ENCODE results near the gene SASH1. TPM values are rescaled to one million over a fixed set of nuclear protein-coding genes. Genes with fewer than 3 reads are reported as not detected.

Gene SASH1
- total and polyA plus RNA-seq, 9 of the 15 experiments (the other 6 are each of a cell fraction or from before 2014, with no cell fraction given): 0.35 to 3.5 (median 1.6) TPM

DNA sequence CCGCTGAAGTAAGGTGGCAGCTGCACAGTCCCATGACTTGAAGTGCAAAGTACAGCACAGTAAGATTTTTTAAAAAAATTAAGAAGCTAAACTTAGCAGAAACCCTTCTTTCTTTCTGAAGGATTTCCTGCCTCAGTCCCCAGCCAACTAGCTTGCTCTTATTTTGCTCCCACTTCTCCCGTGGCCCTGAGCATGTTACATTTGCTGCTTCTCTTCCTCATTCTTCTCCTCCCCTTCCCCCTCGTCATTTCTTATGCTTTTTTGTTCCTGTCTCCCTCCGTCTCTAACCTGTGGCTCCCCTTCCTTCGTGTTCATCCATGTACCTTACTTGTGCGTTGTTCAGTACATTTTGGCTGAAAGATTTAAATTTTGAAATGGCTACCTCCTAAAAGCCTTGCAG, 123.0 kb downstream of the SASH1 start (continued):
- TF ChIP-seq, protein P1, sequence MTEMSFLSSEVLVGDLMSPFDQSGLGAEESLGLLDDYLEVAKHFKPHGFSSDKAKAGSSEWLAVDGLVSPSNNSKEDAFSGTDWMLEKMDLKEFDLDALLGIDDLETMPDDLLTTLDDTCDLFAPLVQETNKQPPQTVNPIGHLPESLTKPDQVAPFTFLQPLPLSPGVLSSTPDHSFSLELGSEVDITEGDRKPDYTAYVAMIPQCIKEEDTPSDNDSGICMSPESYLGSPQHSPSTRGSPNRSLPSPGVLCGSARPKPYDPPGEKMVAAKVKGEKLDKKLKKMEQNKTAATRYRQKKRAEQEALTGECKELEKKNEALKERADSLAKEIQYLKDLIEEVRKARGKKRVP (CRISPR knock-in tag; IDR thresholded peaks at IDR 0.05): no peak
- TF ChIP-seq NFE2L1 (tag; IDR thresholded peaks at IDR 0.05; ENCODE audit: borderline replicate concordance, low read depth): no peak

DNA sequence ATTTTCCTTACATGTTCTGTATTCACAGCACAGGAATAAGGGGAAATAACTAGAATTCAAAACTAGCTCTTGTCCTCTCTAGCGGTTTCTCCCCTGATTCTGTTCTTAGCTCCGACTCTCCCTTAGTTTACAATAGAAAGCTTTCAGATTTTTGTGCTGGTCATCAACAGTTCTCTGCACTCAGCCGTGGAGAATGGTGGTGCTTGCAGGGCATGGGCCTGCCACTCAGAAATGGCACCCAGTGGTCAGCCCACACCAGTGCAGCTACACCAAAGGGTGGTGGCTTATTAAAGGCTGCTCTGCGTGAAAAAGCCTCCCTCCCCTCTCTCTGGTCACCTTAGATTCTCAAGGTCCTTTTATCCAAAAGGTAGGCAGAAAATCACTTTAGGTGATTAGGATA, 123.5 kb downstream of the SASH1 start:
- intact Hi-C loops (cut with micrococcal nuclease) (loop anchor here (10.0 kb wide), 1 partner anchor 321 kb away; no protein-coding TSS in a partner anchor), in situ Hi-C loops (cut with MboI) (no loop called here)
- Histone ChIP-seq H3K36me3 (ENCODE audit: control insufficient read depth, insufficient read depth, low read length) (no peaks in the 10 kb centered on the region), H2AFZ (ENCODE audit: low read depth, low read length) (no peak overlapping the region), H3K27me3 (ENCODE audit: control insufficient read depth in 2 of 2, insufficient read depth in 2 of 2, low read length in 2 of 2) (peaks cover 19 to 22% of the 10 kb centered on the region in 2 experiments), H3K4me3 (no peak overlapping the region), H3K27ac (ENCODE audit: extremely low read depth, low read depth, low read length) (no peak overlapping the region), H3K79me2 (ENCODE audit: control insufficient read depth, insufficient read depth, low read length) (no peaks in the 10 kb centered on the region), H3K9ac (ENCODE audit: insufficient read depth in 1 of 2, low read depth in 2 of 2, low read length in 2 of 2) (no peak overlapping the region), H3K9me1 (ENCODE audit: control insufficient read depth, insufficient read depth, low read length) (no peaks in the 10 kb centered on the region), H3K4me1 (replicated peaks in 1 of 2; ENCODE audit: control insufficient read depth in 2 of 2, insufficient read depth in 2 of 2, low read length in 2 of 2) (no peaks in the 10 kb centered on the region), H3K4me2 (ENCODE audit: insufficient read depth, low read length) (no peak overlapping the region), H4K20me1 (replicated peaks; ENCODE audit: control insufficient read depth, insufficient read depth, low read length) (no peaks in the 10 kb centered on the region; the same call in 1 of the 2 replicates), H3K9me3 (replicated peaks; ENCODE audit: control insufficient read depth, insufficient read depth, low read depth, low read length) (no peaks in the 10 kb centered on the region)
- FAIRE-seq (no peak), ATAC-seq (no peak), DNase-seq (ENCODE audit: extremely low read depth in 1 of 4, low spot score in 3 of 4) (no peak)
- TF ChIP-seq ZNF217 (CRISPR knock-in tag; IDR thresholded peaks at IDR 0.05) (no peak), ZNF644 (tag; IDR thresholded peaks at IDR 0.05; ENCODE audit: low read depth) (no peak), MTA3 (IDR thresholded peaks at IDR 0.05; ENCODE audit: borderline replicate concordance) (no peak), TBL1XR1 (IDR thresholded peaks at IDR 0.05; ENCODE audit: low read length in 2 of 2) (no peak), OTX1 (CRISPR knock-in tag; IDR thresholded peaks at IDR 0.05) (no peak), MEF2D (tag; conservative IDR thresholded peaks at IDR 0.05; ENCODE audit: low read depth) (no peak), MBD2 (IDR thresholded peaks at IDR 0.05; ENCODE audit: borderline replicate concordance, low read depth) (no peak), ILF3 (IDR thresholded peaks at IDR 0.05; ENCODE audit: borderline replicate concordance) (no peak), MIER1 (IDR thresholded peaks at IDR 0.05; ENCODE audit: low read depth) (no peak), ZNF212 (CRISPR knock-in tag; IDR thresholded peaks at IDR 0.05) (no peak)
- POLR2A ChIA-PET: interaction anchor here (0.7 kb wide), 1 partner anchor 508 kb away, joined by 3 read pairs; no protein-coding TSS in a partner anchor
- CTCF ChIA-PET (ENCODE audit: low intra/inter-chr PET ratio): interaction anchor here (1.7 to 2.5 kb wide), 2 partner anchors 289 to 1075 kb away, joined by 5 to 12 read pairs; no protein-coding TSS in a partner anchor
- BruUV-seq (replicated peaks): no TSS peak
- 0% methylated on average over 4 of the region's 4 CpGs for WGBS (ENCODE audit: insufficient coverage, low coverage, missing lambda C conversion rate)
